Neutrophil (primary cell): ENCODE data around the gene CREB3L4.
"Not testable (repeated sequence)": the region's sequence is repeated elsewhere in the genome, so short reads cannot be mapped to it uniquely, and the experiment has no call there.

Experiments
- H3K27ac ChIP-seq: fragments of 200-600 bp; sonication (generic); 2 replicates; pipeline ENCODE4 v1.5.1; 2016; ENCODE audit warnings: mild to moderate bottlenecking, moderate library complexity
- H3K27me3 ChIP-seq: fragments of 200-600 bp; sonication (generic); 2 replicates; pipeline ENCODE4 v1.6.0; 2016; ENCODE audit warnings: mild to moderate bottlenecking
- H3K36me3 ChIP-seq: fragments of 200-600 bp; sonication (generic); 2 replicates; pipeline ENCODE4 v1.5.1; 2017
- H3K4me1 ChIP-seq, 2 experiments: fragments of 200-600 bp in 1 of 2; sonication (generic) in 1 of 2; 1 replicate in 1 of 2; 2 replicates in 1 of 2; pipeline versions ENCODE4 v1.5.1 to v1.6.1; 2013 to 2016; ENCODE audit warnings: low read depth in 1 of 2, low read length in 1 of 2, mild to moderate bottlenecking in 1 of 2, moderate library complexity in 1 of 2; ENCODE audit not compliant: control insufficient read depth in 1 of 2, insufficient read depth in 1 of 2
- H3K4me3 ChIP-seq, 2 experiments: fragments of 200-600 bp in 1 of 2; sonication (generic) in 1 of 2; 1 replicate in 1 of 2; 2 replicates in 1 of 2; pipeline ENCODE4 v1.5.1; 2013 to 2016; ENCODE audit warnings: low read depth in 1 of 2, low read length in 1 of 2, mild to moderate bottlenecking in 1 of 2, moderate library complexity in 1 of 2
- H3K9me3 ChIP-seq: fragments of 200-600 bp; sonication (generic); 2 replicates; pipeline ENCODE4 v1.5.1; 2016
- CTCF ChIP-seq: fragments of 200-600 bp; sonication (generic); IDR thresholded peaks from 2 replicates; pipeline ENCODE4 v1.5.1; 2016; ENCODE audit warnings: antibody characterized with exemption

Gene CREB3L4

GRCh38 chr1:153995640-153996039 is 27.9 kb downstream of the CREB3L4 start:
- no peak for TF ChIP-seq CTCF
- H3K9me3 ChIP-seq, result no peaks in the 10 kb centered on the region

GRCh38 chr1:153996882-153997281 is 29.2 kb downstream of the CREB3L4 start:
- peaks cover 32% of the 10 kb centered on the region for H3K36me3 ChIP-seq
- not testable (repeated sequence) for H3K9me3 ChIP-seq, H3K4me3 ChIP-seq, H3K4me1 ChIP-seq, H3K27ac ChIP-seq, H3K27me3 ChIP-seq

More at GRCh38 chr1:153995640-153996039, 27.9 kb downstream of the CREB3L4 start:
- Histone ChIP-seq H3K36me3 (peaks cover 33% of the 10 kb centered on the region), H3K4me3 (no peak overlapping the region), H3K27me3 (no peaks in the 10 kb centered on the region), H3K4me1 (peaks cover 14% of the 10 kb centered on the region in 2 experiments), H3K27ac (no peak overlapping the region)

- peaks cover 3% of the 10 kb centered on the region for H3K36me3 ChIP-seq
- no peak overlapping the region for H3K27ac ChIP-seq
- H3K4me1 ChIP-seq, result no peaks in the 10 kb centered on the region
- no peak overlapping the region for H3K4me3 ChIP-seq
- TF ChIP-seq CTCF, result no peak
- no peaks in the 10 kb centered on the region for H3K27me3 ChIP-seq
- H3K9me3 ChIP-seq, result no peaks in the 10 kb centered on the region
Measured at GRCh38 chr1:154000420-154000819, 32.7 kb downstream of the CREB3L4 start.

- no peaks in the 10 kb centered on the region for H3K4me1 ChIP-seq
- H3K27ac ChIP-seq, result no peak overlapping the region
- no peaks in the 10 kb centered on the region for H3K27me3 ChIP-seq
- H3K9me3 ChIP-seq, result no peaks in the 10 kb centered on the region
- no peak overlapping the region for H3K4me3 ChIP-seq
- H3K36me3 ChIP-seq, result no peaks in the 10 kb centered on the region
- TF ChIP-seq CTCF, result no peak
Measured at GRCh38 chr1:154006136-154006535, 38.4 kb downstream of the CREB3L4 start.

DNA sequence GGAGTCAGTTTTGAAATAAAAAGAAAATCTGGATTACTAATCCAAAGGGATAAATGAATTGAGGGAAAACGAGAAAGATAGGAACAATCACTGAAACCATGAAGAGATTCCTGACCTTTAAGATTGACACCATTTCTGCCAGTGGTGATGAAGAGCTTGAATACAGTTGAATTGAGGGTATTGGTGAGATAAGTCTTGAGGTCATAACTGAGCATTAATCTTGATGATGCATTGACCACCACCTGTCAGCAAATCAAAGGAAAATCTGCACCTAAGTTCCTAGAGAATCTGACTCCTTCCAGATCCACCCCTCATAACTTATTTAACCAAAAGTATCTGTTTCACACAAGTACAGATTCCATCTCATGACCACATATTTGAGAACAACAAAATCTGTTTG is 44.4 kb downstream of the CREB3L4 start:
- no peak overlapping the region for H3K4me3 ChIP-seq
- no peaks in the 10 kb centered on the region for H3K4me1 ChIP-seq
- peaks cover 4% of the 10 kb centered on the region for H3K27me3 ChIP-seq
- no peaks in the 10 kb centered on the region for H3K9me3 ChIP-seq
- no peak for TF ChIP-seq CTCF
- no peaks in the 10 kb centered on the region for H3K36me3 ChIP-seq
- no peak overlapping the region for H3K27ac ChIP-seq

GRCh38 chr1:154012543-154012942 is 44.8 kb downstream of the CREB3L4 start:
- not testable (repeated sequence) for H3K27me3 ChIP-seq, H3K36me3 ChIP-seq, H3K4me3 ChIP-seq, H3K9me3 ChIP-seq, H3K27ac ChIP-seq, H3K4me1 ChIP-seq
